Smooth muscle cell of the coronary artery (primary cell): ENCODE data around the gene ADH1B. TPM values are rescaled to one million over a fixed set of nuclear protein-coding genes. Genes with fewer than 3 reads are reported as not detected.

ENCODE experiments used
- total RNA-seq: library from RNA; depleted of rRNA; stranded (reverse); fragments of >200 nt; gene quantifications from 2 replicates; pipeline ENCODE4 v1.2.3, GENCODE V29; 2014; ENCODE audit warnings: low replicate concordance

Gene ADH1B
- total RNA-seq = 1.5 and 565 TPM in 2 replicates

DNA sequence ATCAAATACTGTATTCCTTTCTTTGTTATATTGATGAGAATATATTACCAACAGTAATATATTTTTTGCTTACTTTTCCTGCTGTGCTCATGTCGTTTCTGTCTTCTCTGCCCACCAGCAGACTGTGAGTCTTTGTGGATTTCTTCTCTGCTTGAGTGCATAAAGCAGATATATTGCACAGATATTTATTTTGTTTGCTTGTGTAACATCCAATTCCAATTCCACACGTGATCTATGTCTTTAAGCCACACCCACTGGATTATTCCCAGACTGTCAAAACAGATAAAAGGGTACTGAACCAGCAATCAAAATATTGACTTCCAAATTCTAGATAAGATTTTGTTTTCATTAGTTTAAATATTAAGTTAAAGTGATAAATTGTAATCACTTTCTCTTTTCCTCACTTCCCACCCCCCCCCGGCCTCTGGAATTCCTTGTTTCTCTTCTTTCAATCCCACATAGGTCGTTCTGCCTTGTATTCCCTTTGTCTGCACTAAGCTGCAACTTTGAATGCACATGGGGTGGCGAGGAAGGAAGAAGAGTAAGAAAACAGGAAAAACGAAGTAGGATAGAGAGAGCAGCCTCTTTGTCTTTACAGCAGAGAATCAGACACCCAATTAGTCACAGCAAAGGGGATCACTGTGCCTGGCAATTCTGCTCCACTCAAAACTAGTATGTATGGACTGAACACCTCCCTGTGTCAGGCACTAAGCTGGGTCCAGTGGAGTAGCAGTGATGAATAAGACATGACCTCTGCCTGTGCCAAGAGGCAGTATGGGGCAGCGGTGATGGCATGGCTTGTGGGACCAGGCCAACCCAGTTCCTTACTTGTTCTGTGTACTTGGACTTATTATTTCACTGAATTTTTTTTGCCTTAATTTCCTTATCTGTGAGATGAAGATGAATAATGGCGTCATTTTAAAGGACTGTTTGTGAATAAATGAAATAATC lies at the start of gene ADH1B:
TSS of gene ADH1B (minus strand) at position 161 of the 951 bp plus-strand sequence. CDS start at position 91, 70 bp downstream.

DNA sequence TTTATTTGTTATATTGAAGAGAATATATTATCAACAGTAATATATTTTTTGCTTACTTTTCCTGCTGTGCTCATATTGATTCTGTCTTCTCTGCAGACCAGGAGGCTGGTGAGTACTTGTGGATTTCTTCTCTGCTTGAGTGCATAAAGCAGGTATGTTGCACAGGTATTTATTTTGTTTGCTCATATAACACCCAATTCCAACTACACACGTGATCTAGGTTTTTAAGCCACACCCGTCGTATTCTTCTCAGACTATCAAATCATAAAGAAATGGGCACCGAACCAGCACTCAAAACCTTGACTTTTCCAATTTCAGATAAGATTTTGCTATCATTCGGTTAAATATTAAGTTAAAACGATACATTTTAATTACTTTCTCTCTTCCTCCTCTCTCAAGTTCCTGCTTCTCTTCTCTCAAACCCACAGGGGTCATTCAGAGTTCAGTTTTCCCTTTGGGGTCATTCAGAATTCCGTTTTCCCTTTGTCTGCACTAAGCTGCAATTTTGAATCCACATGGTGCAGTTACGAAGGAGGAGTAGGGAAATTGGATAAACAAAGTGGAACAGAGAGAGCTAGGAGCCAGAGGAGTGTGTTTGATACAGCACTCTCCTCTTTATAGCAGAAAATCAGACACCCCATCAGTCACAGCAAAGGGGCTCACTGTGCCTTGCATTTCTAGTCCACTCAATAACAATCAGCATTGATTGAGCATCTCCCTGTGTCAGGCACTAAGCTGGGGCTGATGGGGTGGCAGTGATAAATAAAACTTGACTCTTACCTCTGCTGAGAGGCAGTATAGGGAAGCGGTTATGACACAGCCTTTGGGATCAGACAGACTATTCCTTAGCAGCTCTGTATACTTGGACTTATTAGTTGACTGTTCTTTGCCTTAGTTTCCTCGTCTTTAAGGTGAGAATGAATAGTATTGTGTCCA lies 31.7 kb upstream of the ADH1B start, which contains the start of gene ADH1C:
TSS of gene ADH1C (minus strand) at position 145 of the 936 bp plus-strand sequence. CDS start at position 74, 71 bp downstream.

DNA sequence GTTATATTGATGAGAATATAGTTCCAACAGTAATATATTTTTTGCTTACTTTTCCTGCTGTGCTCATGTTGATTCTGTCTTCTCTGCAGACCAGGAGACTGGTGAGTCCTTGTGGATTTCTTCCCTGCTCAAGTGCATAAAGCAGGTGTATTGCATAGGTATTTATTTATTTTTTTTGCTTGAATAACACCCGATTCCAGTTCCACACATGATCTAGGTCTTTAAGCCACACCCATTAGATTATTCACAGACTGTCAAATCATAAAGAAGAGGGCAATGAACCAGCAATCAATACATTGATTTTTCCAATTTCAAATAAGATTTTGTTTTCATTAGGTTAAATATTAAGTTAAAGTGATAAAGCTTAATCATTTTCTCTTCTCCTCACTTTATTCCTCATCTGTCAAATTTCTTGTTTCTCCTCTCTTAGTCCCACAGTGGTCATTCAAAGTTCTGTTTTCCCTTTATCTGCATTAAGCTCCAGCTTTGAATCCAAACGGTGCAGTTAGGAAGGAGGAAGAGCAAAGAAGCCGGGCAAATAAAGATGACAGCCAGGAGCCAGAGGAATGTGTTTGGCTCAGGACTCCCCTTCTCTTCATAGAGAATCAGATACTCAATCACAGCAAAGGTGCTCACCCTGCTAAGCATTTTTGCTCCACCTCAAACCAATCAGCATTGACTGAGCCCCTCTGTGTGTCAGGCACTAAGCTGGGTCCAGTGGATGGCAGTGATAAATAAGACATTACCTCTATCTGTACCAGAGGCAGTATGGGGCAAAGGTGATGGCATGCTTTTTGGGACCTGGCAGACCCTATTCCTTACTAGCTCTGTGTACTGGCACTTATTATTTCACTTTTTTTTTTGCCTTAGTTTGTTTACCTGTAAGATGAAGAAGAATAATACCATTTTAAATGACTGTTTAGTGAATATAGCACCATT lies 30.1 kb downstream of the ADH1B start, which contains the start of gene ADH1A:
TSS of gene ADH1A (minus strand) at position 138 of the 939 bp plus-strand sequence. CDS start at position 67, 71 bp downstream.

Other genes with a start within 250 kb of the ADH1B start
- 175 and 393 TPM in 2 replicates for gene ADH5, start 232.6 kb downstream of the ADH1B start, total RNA-seq
- not detected in 2 replicates for gene ADH4, start 177.1 kb downstream of the ADH1B start, total RNA-seq
- 0.70 TPM in 1 of 2 replicates, not detected in the other for gene ADH6, start 102.2 kb downstream of the ADH1B start, total RNA-seq
- not detected in 2 replicates for gene ADH1A, start 30.4 kb downstream of the ADH1B start, total RNA-seq
- 0.08 and 0.12 TPM in 2 replicates for gene ADH1C, start 31.3 kb upstream of the ADH1B start, total RNA-seq
- 0.70 TPM in 1 of 2 replicates, not detected in the other for gene ADH7, start 113.9 kb upstream of the ADH1B start, total RNA-seq
- gene C4orf17, start 189.6 kb upstream of the ADH1B start, total RNA-seq = not detected in 2 replicates
- gene TRMT10A, start 242.6 kb upstream of the ADH1B start, total RNA-seq = 1.9 and 4.7 TPM in 2 replicates